NK-92 (cell line): Measurements from ENCODE around the gene TMEM63C.

Experiments used
- DNase-seq: peaks from one replicate; lab custom pipeline; 2025; ENCODE audit not compliant: unreplicated experiment; lab: John Stamatoyannopoulos, UW

Gene TMEM63C

DNA sequence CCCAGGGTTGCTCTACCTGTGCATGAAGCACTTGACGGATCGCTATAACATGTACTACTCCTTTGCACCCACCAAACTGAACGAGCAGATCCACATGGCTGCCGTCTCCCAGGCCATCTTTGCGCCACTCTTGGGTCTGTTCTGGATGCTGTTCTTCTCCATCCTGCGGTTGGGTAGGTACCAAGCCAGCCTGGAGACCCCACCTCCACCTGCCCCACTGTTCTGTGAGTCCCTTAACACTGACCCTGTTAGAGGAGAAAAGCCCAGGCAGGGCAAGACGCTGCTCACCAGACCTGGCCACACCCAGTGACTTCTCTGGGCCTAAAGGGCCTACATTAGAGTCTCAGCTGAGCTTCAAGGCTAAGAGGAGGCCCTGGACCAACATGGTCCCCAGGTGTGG is 67.7 kb downstream of the TMEM63C start:
- no peak for DNase-seq

- DNase-seq, result no peak
Observed at GRCh38 chr14:77250927-77251326, 69.3 kb downstream of the TMEM63C start.

- DNase-seq, result no peak
Observed at GRCh38 chr14:77251870-77252269, 70.3 kb downstream of the TMEM63C start.

GRCh38 chr14:77253333-77254190 is 72.0 kb downstream of the TMEM63C start:
- no peak for DNase-seq

DNA sequence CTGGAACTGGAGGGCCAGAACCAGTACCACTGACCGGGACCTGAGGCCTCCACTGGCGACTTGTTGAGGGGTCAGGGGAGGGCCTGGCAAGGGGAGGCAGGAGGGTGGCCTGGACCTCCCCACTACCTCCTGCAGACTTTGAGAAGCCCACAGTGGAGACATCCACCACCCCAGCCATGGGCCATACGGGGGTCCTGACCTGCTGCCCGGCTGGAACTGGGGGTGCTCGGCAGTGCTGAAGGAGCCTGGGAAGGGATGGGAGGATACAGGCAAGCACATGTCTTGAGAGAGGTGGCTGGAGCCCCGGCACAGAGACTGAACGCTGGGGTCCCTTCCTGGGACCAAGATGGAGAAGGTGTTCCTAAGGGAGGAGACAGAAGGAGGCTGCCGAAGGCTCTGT is 75.1 kb downstream of the TMEM63C start:
- DNase-seq, result no peak

DNA sequence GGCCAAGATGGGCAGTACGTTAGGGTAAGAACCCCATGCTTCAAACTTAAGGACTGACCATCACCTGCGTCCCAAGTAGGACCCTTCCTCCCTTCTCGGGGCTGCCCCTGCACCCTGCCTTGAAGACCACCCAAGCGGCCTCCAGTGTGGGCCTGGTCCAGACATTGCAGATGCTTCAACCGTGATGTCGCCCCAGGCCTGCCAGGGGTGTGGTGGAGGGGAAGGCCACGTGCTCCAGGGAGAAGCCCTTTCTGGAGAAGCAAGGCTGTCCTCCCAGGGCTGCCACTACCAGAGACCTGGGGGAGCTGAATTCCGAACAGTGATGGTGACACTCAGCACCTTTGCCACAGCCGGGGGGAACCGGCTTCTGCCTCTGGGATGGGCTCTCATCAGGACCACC is 76.1 kb downstream of the TMEM63C start:
- no peak for DNase-seq

DNA sequence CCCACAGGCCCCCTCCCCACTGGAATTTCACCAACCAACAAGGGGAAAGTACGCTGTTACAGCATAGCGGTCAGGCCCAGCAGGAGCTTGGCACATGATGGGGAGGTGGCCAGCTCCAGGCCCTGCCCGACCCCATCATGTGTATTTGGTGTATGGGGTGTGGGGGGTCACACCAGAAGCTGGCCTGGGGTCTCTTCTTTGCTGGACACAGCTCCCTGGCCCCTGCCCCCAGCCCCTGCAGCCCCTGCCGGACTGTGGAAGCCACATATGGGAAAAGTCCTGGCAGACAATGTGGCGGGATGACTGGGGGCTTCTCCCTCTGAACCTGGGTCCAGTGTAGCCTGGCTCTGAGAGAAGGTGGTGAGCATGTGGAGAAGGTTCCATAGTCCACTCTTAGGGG is 77.0 kb downstream of the TMEM63C start:
- no peak for DNase-seq

DNA sequence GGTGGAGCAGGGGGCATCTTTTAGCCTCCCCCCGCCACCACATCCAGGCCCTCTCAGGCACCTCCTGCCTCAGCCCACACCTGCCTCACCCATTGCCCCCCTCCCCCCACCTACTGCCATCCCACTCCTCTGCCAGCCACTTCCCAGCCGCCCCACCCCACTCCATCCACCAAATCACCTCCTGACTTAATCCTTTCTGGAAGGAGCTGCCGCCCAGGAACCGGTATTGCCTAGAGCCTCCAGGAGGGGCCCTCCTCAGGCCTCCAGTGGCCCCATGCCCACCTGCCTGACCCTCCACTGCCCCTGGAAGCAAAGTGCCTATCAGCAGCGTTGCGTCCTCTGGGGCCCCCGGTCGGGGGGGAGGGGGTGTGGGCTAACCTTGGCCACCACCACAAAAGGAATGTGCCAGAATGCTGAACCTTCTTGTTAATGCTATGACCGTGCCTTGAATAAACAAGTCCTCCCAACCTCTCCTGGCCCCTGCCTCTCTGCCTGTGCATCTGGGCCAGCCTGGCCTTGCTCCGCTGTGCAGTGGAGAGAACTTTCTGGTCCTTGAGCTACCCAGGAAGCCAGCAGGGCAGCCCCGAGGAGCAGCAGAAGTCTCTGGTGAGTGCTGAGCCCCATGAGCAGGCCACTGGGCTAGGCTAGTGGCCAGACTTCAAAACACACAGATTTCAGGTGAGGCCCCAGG is 77.6 kb downstream of the TMEM63C start:
- no peak for DNase-seq

DNA sequence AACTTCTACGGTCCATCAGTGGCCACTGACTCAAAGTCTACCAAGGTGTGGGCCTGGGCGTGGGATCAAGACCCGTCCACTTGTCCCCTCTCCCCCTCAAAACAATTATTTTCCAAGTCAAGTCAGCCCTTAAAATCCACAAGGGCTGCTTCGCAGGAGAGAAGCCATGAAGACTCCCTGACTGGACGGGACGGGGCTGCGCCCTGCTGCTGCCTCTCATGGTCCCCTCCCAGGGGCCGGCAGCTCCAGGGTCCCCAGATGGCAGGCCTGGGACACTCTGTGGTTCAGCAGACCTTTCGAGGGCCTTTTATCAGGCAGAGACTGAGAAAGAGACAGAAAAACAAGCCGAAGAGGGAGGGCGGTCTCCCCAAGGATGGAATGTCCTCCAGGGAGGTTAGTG is 78.6 kb downstream of the TMEM63C start:
- no peak for DNase-seq

GRCh38 chr14:77260631-77261030 is 79.0 kb downstream of the TMEM63C start:
- no peak for DNase-seq

DNA sequence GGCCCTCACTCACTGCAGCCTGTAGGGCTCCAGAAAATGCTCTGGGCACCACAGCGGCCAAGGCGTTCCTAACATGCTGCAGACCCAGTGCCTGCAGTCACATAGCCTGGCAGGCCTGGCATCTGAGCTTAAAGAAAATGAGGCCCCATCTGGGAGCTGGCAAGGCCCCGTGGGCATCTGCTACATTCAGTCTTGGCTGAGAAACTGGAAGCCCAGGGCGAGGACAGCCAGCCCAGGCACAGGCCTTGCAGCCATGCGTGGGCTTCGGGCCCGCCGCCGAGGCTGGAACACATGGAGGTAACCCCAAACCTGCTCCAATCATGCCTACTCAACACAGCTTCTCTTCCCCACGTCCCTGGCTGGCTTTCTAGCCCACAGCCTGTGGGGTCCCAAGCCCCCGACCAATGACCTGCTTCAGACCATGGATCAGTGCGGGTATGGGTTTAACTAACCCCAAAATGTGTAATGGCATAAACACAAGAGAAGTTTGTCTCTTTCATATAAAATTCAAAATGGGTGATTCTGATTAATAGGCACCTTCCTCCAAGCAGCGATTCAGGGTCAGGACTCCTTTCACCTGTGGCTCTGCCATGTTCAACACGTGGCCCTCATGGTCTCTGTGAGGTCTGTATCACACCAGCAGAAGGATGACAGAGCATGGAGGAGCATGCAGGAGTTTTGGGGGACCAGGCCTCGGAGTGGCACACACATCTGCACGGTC is 83.0 kb downstream of the TMEM63C start:
- no peak for DNase-seq

- no peak for DNase-seq
Observed at GRCh38 chr14:77265187-77265515, 83.6 kb downstream of the TMEM63C start.

- no peak for DNase-seq
Observed at GRCh38 chr14:77265561-77266335, 84.2 kb downstream of the TMEM63C start.

- no peak for DNase-seq
Observed at GRCh38 chr14:77266336-77266735, 84.7 kb downstream of the TMEM63C start.

GRCh38 chr14:77267937-77268699 is 86.5 kb downstream of the TMEM63C start:
- no peak for DNase-seq

DNA sequence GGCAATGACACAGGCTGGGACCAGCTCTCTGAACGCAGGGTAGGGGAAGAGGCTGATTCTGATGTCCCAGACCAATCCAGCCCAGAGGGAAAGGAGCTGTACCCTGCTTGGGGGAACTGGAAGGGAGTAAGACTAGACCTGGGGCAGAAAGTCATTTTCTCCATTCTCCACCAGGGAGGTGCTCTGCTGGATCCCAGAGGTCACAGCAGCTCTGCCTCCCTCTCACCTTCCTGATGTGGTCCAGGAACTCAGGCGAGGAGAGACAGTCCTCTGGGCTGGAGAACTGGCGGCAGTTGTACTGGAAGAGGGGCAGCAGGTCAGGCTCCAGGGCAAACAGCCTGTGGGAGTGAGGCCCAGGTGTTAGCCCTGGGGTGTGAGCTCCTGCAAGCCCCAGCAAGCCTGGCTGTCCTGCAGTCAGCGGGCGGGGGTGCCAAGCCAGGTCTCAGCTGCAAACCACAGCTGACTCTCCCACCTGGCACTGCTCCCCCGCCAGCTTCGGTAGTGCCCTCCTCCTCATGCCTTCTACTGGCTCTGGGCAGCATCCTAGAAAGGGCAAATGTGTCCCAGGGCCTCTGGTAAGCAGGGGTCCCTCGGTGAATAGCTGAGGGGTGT is 87.5 kb downstream of the TMEM63C start:
- DNase-seq, result no peak

DNA sequence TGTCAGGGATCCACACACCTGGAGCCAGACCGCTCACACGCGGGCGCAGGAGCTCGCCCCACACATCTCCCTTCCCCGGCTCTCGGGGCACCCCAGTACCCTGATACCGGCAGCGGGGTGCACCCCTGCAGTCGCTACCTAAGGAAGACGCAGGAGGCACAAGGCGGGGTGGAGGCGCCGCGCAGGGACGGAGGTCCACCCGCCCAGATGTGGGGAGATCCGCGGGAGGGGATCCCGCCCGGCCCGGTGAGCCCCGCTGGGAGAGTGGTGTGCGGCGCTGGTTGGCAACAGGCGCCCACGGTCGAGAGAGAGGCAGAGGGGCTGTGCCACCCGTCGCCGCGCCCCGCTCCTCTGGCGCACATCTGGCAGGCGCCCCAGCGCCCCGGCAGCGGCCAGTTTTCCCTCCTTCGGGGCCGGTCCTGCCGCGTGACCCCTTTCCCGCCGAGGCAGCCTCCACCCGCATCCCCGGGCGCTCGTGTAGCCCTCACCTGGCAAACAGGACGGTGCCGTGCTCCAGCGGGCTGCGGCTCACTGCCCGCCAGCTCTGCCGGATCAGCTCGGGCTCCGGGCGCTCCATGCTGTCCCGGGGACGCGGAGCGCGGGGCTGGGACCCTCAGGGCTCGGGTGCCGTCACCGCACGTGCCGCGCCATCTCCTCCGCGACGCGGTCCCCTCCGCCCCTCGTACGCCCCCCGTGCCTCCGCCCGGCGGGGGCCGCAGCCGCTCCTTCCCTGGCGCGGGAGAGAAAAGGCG is 88.9 kb downstream of the TMEM63C start:
- no peak for DNase-seq

GRCh38 chr14:77271113-77271710 is 89.6 kb downstream of the TMEM63C start, which contains the start of gene NGB:
TSS of gene NGB (minus strand) at chr14:77271206. CDS start at chr14:77270937, 269 bp downstream.
- no peak for DNase-seq

DNA sequence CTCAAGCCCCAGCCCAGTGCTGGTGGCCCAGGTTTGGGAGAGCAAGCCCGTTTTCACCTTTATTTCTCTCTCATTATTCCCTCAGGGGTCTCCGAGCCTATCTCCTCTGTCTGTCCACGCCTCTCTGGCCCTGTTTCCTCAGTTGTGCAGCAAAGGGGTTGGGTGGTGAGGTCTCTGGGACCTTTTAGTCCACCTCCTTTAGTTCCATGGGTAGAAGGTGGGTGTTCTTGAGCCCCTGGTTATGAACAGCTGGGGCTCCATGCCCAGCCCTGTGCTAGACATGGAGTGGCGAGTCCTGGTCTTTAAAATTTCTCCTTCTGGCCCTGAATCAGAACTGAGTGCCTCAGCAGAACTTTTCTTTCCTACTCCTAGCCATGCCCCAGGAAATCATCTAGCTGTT is 90.7 kb downstream of the TMEM63C start:
- no peak for DNase-seq
